CD4-positive, alpha-beta T cell treated with Interleukin-15 for 4 hours (primary cell): ENCODE measurements around the gene ANKRD52.
"Not testable (repeated sequence)": the region's sequence is repeated elsewhere in the genome, so short reads cannot be mapped to it uniquely, and the experiment has no call there.

Source experiments
- DNase-seq: peaks from one replicate; pipeline ENCODE4 v3.0.0-alpha.2; 2020; ENCODE audit warnings: low spot score

Gene ANKRD52

DNA sequence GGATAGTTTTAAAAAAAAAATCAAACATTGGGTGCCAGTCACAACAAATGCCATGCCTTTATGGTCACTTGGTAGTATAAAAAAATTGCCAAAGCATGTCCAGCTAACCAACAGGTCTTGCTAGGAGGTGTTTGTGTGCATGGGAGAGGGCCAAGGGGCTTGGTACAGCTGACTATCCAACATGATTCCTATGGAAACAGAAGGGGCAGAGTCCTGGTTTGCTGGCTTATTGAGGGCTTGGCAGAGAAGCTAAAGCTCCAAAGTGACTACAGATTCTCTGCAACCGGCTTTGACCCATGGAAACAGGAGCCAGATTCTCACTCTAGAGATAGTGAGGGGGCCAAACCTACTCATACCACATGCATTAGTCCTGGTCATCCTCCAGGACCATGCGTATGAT, 14.3 kb upstream of the ANKRD52 start:
- DNase-seq = not testable (repeated sequence)

DNA sequence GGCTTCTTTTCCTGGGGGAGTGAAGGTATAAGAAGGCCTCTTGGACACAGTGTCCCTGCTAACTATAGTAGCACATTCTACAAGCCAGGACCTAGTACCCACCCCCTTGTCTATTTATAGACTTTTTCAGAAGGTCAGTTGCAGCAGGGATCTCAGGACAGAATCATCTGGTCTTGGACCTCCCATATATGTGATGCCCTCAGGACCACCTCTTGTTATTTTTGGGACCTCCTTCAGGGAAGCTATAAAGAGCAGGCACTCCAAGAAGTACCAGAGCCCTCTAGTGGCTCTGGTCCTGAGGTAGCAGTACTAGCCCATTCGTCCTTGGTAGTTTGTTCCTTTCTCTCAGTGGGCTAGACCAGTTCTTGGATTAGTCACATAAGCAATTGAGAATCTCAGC, 12.8 kb upstream of the ANKRD52 start:
- DNase-seq = no peak

DNA sequence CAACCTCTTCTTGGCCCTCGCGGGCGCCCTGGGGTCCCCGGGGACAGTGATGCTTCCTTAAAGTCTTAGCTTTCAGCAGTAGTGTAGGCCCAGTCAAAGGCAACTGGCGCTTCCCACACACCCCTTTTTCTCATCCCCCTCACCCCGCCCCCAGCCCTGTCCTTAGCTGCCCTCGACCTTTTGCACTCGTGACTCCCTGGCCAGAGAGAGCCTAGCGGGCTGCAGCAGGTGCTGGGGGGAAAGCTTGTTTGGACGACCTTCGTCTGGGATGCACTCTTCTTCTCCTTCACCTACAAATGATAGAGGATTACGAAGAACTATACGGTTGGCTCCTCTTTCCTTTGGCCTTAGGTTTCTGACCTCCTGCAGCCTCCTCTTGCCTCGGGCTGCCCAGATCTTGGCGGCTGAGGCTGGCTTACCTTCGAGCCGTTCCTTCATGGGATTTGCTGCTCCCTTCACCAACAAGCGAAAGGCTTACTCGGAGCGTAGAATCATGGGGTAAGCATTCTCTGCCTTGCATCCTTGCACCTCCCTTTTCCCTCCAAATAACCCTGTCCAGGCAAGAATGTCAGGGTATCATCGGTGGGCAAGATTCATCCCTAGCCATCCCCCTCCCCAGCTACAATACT, 9.4 kb upstream of the ANKRD52 start:
- DNase-seq = no peak

DNA sequence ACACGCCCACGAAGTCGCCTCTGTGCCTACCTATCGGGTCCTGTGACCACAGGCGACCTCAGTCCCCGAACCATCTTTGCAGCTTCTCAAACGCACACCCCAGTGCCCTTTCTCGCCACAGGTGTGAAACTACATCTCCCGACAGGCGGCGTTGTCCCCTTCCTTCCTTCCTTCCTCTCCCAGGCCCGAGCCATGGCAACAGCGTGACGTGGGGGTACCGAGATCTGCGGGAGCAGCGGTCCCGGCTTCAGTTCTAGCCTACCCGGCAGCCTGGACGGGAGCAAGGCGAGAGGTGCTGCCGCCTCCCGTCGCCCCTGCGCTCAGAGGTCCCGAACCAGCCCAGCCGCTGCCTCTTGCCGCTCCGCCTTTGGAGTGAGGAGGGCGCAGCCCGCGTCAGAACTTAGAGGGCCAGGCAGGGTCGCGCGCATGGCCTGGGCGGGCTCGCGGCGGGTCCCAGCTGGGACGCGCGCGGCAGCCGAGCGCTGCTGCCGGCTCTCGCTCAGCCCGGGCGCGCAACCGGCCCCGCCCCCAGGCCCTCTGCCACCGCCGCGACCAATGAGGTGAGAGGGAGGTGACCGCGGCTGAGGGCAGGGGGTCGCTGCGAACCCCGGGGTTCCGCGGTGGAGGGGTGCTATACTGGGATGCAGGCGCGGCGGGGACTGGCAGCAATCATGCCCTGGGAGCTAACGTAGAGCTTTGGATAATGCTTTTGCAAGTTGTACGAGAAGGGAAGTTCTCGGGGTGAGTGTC, 8.7 kb upstream of the ANKRD52 start, which contains the start of gene COQ10A:
Gene COQ10A, plus strand, starts transcription at position 250 of the 750 bp plus-strand sequence. Its CDS starts 177 bp downstream, at position 427.
- DNase-seq = peak; percentile 86

DNA sequence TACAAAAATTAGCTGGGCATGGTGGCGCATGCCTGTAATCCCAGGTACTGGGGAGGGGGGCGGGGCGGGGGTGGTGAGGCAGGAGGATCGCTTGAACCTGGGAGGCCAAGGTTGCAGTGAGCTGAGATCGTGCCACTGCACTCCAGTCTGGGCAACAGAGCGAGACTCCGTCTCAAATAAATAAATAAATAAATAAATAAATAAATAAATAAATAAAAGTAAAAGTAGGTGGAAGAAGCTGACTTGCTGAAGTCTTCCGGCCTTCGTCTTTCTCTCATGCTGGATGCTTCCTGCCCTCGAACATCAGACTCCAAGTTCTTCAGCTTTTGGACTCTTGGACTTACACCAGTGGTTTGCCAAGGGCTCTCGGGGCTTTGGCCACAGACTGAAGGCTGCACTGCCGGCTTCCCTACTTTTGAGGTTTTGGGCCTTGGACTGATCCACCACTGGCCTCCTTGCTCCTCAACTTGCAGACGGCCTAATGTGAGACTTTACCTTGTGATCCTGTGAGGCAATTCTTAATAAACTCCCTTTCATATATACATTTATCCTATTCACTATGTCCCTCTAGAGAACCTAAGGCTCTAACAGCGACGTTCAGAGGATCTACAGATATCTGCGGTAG, 8.0 kb upstream of the ANKRD52 start:
- DNase-seq = not testable (repeated sequence)

DNA sequence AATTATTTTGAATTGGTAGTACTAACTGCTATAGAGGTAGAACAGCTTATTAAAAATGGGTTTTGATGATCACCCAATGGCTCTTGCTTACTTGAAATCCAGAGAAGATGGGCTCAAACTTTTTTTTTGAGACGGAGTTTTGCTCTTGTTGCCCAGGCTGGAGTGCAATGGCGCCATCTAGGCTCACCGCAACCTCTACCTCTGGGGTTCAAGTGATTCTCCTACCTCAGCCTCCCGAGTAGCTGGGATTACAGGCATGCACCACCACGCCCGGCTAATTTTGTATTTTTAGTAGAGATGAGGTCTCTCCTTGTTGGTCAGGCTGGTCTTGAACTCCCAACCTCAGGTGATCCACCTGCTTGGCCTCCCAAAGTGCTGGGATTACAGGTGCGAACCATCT, 4.8 kb upstream of the ANKRD52 start:
- DNase-seq = not testable (repeated sequence)

DNA sequence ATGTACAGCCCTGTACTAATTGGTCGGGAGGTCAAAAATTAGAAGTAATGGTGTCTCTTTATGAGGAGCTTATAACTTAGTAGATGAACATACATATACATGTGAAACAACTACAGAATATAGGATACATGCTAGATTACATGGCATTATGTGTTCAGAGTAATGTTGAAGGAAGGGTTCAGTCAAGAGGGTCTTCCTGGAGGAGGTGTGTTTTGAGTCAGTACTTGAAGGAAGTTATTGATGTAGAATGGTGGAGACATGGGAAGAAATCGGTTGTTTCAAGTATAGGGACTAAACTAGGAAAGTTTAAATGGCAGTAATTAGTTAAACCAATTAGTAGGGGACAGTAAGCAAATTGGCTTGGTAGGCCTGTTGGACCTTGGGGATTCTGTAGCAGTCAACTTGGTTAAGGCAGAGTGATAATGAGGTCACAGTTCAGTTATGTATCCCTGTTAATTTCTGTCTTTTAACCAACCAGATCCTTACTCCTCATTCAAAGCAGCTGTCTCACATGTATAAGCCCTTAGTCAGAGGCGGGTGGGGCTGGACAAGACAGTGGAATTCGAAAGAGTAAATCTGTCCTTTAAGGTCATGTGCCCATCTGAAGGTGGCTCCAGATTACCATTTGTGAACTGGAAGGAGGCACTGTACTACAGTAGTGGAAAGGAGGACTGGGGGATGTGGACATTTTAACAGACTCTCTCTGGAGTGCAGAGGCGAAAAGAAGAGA, 3.5 kb upstream of the ANKRD52 start:
- no peak for DNase-seq

DNA sequence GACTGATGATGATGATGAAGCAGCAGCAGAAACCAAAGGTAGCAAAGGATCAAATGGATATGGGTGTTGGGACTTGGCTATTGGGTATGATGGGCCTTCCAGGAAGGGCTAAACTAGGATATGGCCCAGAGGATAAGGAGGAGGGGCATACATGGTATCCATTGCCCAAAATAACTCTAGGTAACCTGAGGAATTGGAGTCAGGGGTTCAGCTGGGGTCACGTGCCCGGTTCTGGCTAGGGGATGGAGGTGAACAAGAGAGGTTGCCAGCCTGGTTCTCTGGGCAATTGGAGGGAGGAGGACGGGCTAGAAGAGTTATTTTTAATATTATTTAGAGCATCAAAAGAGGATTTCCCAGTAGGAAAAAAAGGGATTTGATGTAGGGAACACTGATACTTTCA, 2.7 kb upstream of the ANKRD52 start:
- no peak for DNase-seq

DNA sequence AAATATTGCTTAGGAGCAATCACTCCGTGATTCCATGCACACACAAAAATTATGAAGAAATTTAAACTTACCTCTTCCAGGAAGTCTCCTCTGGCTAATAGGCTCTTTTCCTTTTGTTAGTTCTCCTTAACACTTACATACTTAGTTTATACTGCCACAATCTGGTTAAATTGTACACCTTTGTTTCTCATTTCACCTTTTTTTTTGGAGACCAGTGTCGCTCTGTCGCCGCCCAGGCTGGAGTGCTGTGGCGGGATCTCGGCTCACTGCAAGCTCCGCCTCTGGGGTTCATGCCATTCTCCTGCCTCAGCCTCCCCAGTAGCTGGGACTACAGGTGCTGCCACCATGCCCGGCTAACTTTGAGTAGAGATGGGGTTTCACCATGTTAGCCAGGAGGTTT, 2.2 kb upstream of the ANKRD52 start:
- no peak for DNase-seq

DNA sequence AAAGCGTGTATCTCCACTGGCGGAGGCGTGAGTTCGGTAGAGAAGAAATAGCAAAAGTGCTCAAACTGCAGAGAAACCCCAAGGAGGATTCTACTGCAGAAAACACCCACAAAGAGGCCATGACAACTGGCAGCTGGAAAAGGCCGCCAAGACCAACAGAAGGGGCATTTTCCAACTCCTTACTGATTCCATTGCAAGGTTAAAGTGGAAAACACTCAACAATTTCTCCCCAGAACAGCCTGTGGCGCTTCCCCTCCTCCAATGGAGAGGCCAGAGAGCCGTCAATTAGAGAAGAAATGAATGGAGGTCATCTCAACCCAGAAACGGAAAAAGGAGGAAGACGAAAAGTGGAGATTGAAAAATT, 618 bp upstream of the ANKRD52 start:
- DNase-seq = no peak

DNA sequence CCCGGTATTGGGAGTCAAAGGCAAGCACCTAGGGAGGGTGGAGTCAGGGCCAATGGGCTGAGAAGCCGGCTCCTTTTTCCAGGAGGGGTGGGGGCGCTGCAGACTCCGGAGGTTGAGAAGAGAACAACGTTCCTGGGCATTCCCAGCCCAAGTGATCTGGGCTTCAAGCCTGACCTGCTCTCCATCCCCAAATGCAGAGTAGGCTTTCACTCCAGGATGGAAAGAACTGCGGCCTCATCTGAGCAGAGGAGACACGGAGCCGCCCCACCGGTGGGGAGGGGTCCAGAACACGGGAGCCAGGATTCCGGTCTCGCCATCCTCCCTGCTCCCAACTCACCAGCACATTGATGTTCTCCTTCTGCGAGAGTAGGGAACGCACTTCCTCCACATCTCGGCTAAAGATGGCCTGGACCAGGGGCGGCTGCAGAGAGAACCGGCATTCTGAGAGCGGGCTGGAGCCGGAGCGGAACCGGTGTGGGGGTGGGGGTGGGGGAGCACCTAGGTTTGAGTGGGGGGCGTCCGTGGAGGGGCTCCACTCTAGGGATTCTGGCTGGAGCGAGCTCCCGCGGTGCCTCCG, 605 bp downstream of the ANKRD52 start:
- DNase-seq = no peak

DNA sequence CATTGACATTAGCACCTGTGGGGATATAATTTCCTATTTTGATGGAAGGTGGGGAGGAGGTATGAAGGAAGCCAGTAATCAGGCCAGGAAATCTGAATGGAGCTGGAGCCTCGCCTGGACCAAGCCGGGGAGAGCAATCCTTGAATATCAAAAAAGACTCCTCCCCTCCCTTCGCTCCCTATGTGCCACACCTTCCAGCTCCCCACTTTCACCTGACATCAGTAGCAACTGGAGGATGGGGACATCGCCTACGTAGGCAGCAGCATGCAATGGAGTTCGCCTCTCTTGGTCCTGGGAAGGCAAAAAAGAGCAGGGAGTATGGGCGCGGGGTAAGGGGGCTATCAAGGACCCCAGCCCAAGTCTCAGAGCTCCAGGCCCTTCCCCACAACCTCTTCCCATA, 1.1 kb downstream of the ANKRD52 start:
- DNase-seq = no peak

DNA sequence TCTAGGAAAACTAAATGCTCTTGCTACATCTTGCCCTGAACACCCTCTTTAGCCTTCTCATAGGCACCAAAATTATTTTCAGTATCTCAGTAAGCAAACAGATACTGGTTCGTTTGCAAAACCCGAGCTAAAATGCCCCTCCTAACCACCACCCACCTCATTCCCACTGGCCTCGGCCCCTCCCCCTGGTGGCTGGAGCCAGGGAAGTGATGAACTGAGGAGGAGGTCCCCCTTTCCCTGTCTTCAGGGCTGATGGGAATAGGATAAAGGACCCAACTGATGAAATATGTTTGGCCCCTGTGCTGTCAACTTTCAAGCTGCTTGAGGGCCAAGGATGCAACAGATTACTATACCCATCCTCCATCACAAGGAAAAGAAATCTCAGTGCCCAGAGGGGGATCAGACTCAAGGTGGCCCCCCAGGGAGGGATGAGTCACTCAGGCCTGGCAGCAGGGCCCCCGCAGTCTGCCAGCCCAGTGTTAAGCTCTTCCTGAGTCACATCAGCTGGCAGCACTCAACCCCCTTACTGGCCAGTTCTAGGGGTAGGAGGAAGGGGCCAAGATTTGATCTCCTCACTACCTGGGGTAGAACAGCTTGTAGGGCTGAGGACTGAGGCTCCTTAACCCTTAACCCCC, 1.7 kb downstream of the ANKRD52 start:
- DNase-seq = no peak

DNA sequence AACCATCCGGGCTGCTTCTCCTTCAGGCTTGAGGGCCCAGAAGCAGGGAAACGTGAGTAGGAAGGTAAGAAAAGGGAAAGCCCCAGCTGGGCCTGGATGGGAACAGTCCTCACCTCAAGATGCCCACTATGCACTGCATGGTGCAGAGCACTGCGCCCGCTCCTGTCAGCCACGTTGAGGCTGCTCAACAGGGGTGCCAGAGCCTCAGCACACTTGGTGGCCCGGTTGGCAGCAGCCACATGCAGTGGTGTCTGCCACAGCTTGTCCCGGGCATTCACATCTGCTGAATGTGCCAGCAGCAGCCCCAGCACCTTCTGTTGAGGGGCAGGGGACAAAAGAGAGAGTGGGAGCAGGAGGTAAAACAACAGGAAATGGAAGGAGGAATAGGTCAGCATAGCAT, 2.5 kb downstream of the ANKRD52 start:
- no peak for DNase-seq

DNA sequence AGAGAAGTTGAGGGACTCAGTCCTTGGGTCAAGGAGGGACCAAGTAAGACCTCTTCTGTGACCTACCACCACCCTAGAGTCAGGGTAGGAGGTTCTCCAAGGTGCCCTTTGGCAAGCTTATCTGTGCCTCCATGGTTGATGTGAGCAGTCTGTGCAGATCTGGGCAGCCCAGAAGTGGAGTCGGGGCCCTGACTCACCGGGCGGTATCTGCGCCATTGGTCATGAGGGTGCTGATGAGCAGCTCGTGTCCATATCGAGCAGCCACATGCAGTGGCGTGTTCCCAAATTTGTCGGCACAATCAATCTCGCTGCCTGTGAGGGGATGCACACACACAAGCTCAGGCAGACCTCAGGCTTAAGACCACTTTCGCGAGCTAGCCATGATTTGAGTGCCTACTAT, 5.1 kb downstream of the ANKRD52 start:
- DNase-seq = no peak

DNA sequence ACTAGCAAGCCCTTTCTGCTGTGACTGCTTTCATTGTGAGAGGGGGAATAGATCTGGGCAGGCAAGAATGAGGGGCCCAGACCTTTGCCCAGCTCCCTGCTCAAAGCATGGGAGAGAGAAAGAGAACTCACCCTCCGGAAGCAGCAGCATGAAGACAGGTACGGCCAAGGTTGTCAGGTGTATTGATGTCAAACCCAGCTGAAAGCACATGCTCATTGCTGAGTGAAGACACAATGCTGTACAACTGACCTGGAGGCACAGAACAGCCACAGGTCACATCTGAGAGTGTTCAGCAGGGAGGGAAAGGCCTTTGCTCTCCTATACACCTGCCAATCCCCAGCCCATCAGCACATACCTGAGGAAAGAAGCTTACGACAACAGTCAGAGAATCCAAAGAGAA, 5.5 kb downstream of the ANKRD52 start:
- no peak for DNase-seq

DNA sequence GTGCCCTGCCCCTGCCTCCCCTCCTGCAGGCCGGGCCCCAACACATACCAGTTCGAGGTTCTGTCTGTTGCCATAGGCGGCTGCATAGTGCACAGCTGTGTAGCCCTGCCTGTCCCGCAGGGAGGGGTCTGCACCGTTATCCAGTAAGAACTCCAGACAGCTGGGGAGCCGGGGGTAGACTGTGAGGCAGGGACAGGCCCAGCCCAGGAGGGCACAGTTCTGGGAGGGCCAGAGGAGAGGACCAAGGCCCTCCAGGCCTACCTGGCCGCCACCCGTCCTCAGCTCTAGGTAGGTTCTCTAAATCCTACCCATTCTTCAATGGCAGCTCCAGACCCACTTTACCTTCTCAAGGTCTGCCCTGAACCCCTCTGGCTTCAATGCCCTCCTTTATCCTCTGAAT, 9.5 kb downstream of the ANKRD52 start:
- DNase-seq = no peak

DNA sequence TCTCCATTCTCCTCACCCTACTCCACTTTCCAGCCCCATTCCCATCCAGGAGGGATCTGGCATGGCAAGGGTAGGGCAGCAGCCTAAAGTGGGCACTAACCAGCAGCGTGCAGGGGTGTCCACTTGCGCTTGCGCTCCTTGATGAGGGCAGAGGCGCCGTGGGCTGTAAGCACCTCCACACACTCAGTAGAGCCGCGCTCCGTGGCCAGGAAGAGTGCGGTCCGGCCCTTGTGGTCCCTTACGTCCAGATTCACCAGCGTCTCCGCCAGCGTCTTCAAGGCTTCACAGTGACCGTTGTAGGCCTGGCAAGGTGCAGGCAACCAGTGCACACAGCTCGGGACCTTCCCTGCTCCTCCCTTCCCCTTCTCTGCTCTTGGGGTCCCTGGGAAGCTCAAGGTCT, 10.3 kb downstream of the ANKRD52 start:
- no peak for DNase-seq

DNA sequence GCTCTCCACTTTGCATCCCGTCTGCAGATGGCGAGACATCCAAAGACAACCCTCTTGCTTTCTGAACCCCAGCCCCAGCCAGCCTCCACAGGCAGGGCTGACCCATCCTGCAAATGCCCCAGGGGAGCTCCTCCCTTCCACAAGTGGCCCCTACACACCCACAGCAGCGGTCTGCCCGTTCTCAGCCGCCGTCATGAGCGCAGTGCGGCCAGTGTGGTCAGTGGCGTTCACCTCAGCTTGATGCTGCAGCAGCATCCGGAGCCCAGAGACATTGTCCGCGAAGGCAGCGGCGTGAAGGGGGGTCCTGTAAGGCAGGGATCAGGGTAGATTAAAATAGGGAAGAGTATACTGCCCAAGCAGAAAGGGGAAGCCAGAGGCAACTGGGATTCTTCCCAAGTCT, 13.7 kb downstream of the ANKRD52 start:
- DNase-seq = no peak

DNA sequence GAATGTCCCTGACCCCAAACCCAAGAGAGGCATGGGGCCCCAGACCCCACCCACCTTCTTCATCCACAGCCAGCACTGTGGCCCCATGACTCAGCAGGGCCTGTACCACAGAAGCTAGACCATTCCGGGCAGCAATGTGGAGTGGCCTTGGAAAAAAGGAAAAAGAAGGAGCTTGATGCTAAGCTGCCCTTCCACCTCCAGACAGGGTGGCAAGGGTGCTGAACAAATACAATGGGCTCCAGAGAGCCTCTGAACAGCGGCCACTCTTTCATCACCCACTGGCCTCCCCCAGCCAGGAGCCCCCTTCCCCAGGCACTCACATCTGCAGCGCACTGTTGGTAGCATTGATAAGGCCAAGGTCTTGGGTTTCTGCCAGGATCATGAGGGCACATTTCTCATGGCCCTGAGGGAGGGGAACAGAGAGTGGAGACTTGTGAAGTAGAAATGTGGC, 14.4 kb downstream of the ANKRD52 start:
- DNase-seq = no peak

DNA sequence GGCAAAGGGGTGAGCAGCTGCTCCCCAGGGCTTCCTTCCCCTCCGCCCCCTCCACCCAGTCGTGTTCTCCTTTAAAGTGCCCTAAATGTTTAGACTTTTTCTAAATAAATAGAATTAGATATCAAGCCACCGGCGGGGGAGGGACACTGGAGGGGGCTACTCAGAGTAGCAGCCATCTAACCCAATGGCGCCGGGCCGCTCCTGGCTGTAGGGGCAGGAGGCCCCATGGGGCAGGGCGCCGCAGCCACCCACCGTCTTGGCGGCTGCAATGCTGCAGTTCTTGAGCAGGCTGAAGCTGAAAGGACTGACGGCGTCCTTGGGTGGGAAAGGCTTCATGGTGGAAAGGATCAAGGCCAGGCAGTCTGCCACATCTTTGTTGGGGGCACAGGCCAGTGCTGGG, 15.2 kb downstream of the ANKRD52 start:
- no peak for DNase-seq
